Limb (tissue), 2 donors: Measurements from ENCODE around the gene SMIM9.
"Not testable (repeated sequence)": the region's sequence is repeated elsewhere in the genome, so short reads cannot be mapped to it uniquely, and the experiment has no call there.

Source experiments
- DNase-seq, 2 donors: peaks; one replicate each; pipeline ENCODE4 v3.0.0-alpha.2; 2016; ENCODE audit errors: extremely low spot score in 2 of 2

The SMIM9 gene

DNA sequence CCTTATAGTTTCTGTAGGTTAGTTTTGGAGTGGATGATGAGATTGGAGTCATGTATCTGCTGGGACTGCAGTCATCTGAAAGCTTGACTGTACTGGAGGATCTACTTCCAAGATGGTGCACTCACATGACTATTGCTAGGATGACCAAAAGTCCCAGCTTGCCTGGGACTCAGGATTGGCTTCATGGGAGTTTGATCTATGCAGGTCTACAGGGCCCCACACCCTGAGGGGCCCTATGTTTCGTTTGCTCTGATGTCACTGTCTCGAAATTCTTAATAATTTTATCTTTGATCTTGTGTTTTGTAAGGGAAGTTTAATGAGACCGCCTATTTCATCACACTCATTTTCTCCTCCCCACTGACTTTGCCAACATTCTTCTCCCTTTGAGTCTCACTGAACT lies at the start of gene SMIM9:
Gene SMIM9, minus strand, starts transcription at position 101 of the 400 bp plus-strand sequence. CDS start 3,806 bp downstream, outside the sequence.
- DNase-seq: no peak

DNA sequence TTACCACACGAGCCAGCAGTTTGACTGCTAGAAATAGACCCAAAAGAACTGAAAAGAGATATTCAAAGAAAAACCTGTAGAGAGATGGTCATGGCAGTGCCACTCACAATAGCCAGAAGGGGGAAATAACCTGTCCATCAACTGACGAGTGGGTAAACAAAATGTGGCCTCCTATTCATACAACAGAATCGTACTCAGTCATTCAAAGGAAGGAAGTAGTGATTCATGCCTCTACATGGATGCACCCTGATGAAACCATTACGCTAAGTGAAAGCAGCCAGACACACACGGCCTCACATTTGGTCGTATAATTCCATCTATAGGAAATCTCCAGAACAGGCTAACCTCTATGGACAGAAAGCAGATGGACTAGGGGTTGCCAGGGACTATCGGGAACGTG lies 49.6 kb upstream of the SMIM9 start:
- not testable (repeated sequence) for DNase-seq

DNA sequence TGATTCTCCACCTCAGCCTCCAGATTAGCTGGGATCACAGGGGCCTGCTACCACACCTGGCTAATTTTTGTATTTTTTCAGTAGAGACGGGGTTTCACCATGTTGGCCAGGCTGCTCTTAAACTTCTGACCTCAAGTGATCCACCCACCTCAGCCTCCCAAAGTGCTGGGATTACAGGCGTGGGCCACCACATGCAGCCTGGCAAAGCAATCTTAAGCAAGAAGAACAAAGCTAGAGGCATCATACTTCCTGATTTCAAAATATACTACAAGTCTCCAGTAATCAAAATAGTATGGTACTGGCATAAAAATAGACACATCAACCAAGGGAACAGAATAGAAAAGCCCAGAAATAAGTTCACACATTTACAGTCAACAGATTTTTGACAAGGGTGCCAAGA lies 38.9 kb upstream of the SMIM9 start:
- DNase-seq: no peak

GRCh38 chrX:154868522-154868921 lies 34.1 kb upstream of the SMIM9 start:
- DNase-seq: not testable (repeated sequence)

DNA sequence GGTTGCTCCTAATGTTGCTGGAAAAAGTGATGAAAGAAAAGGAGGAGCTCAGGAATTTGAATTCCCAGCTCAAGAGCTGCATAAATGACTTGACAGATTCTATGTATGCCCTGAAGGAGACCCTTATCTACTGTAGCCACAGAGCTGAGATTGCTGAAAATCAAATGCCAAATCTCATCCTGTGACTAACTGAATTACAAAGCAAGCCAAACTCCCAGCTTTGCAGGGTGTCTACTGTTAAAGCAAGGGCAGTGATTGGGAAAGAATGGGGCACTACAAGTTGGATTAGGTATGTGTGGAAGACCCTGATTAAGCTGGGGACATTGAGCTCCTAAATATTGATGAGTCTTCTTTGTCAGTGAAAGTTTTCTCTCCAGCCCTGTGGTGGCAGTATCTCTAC lies 20.8 kb upstream of the SMIM9 start:
- DNase-seq: no peak

- DNase-seq: no peak
These were observed 16.6 kb upstream of the SMIM9 start for GRCh38 chrX:154850957-154851611.

DNA sequence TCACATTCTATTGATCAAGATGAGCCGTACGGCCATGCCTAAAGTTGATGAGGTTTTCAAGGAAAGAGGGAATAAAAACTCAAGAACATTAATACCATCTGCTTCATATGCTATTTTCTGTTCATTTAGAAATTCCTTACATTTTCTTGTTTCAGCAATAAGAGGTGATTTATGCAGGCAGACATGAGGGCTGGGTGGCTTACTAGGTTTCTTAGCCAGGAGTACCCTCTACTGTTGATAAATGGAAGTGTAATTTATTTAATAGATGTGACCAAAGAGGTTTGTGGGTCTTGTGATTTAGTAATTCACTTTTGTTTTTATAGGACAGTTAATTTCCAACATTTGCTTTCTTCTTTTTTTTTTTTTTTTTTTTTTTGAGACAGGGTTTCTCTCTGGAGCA lies 6.4 kb upstream of the SMIM9 start:
- peak in 1 of 2 donors; percentile 8 for DNase-seq

GRCh38 chrX:154836163-154836562 lies 1.7 kb upstream of the SMIM9 start:
- DNase-seq: no peak

- no peak for DNase-seq
These were observed 652 bp downstream of the SMIM9 start for GRCh38 chrX:154833746-154834274.

DNA sequence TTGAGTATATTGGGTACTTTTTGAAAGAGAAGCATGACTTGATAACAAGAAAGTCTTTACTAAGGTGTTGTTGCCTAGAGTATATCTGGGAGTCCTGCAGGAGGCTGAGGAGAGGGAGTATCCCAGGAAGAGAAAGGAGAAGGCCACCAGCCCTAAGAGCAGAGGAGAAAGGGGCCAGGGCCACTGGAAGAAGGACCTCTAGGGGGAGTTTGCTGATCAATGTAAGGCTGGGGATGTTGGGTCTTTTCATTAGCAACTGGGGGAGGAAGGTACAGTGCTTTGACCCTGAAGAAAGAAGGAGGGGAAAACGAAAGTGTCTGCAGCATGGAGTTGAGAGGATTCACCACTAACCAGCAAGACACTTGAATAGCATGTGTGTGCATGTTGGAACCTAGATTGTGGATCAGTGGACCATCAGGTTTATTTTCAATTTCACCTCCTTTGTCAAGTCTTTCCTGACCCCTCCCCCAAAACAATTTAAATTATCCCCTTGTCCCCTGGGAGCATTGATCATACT lies 4.5 kb downstream of the SMIM9 start:
- no peak for DNase-seq

DNA sequence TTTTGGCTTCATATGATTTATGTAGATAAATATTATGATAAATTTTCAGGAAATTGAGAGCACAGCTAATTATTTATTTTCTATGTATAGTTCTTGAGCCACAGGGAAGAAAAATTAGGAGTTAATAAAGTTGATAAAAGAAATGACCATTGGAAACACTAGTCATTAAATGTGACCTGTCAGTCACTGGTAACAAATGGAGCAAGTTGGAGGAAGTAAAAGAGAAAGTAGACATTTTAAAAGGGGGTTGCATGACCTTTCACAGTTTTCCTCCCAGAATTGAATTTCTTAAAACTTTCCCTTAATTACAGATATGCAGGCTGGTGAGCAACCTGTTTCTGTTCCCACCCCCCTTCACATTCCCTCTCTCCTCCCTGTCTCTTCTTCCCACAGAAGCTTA lies 5.3 kb downstream of the SMIM9 start:
- no peak for DNase-seq

- DNase-seq: no peak
These were observed 6.5 kb downstream of the SMIM9 start for GRCh38 chrX:154828016-154828408.

DNA sequence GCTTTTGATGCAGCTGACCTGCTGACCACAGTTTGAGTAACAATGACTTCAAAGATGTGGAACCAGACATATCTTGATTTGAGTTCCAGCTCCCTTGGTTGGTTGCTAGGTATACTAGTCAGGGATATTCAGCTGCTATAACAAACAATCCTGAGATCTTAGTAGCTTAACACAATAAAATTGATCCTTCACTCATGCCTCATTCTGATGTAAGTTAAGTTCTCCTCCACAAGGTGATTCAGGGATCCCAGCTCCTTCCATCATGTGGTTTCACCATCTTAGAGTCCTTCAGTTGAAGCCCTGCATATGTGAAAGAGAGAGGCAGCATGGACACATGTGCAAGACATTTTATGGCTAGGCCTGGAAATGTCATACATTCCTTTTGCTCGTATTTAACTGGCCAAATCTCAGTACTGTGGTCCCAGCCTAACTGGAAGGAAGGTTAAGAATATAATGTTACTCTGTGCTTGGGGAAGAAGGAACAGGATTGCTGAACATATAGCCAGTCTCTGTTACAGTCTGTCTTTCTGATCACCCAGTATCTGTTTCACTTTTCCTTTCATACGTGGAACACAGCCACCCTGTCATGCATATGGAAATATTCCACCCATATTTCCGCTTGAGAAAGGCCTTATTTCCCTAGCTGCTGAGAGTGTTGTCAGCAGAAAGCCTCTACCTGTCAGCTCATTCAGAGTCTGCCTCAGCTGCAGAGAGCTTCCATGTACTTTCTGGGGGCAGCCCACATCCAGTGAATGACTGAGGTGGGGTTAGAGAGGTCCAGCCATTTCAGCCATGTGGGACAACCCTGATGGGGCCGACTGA lies 7.1 kb downstream of the SMIM9 start:
- DNase-seq: no peak

DNA sequence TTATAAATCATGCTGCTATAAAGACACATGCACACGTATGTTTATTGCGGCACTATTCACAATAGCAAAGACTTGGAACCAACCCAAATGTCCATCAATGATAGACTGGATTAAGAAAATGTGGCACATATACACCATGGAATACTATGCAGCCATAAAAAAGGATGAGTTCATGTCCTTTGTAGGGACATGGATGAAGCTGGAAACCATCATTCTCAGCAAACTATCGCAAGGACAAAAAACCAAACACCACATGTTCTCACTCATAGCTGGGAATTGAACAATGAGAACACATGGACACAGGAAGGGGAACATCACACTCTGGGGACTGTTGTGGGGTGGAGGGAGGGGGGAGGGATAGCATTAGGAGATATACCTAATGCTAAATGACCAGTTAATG lies 8.9 kb downstream of the SMIM9 start:
- not testable (repeated sequence) for DNase-seq

GRCh38 chrX:154824638-154825037 lies 9.8 kb downstream of the SMIM9 start:
- no peak for DNase-seq

GRCh38 chrX:154822029-154822428 lies 12.4 kb downstream of the SMIM9 start:
- no peak for DNase-seq

DNA sequence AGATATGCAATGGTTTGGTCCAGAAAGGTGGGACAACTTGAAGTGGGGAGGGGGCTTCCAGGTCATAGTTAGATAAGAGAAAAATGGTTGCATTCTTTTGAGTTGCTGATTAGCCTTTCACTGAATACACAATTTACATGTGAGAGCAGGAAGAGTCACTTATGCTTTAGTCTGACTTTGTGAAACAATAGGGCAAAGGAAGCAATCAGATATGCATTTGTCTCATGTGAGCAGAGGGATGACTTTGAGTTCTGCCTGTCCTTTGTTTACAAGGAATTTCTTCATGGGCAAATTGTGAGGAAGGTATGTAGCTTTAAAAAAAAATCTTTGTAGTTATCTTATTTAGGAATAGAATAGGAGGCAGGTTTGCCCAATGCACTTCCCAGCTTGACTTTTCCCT lies 12.9 kb downstream of the SMIM9 start:
- no peak for DNase-seq

- no peak for DNase-seq
These were observed 14.6 kb downstream of the SMIM9 start for GRCh38 chrX:154819771-154820341.

GRCh38 chrX:154818916-154819770 lies 15.3 kb downstream of the SMIM9 start:
- DNase-seq: no peak

GRCh38 chrX:154817048-154817618 lies 17.3 kb downstream of the SMIM9 start:
- DNase-seq: not testable (repeated sequence)
